Measurements from ENCODE around the gene PDE6B.
A peak's percentile ranks its signal among the peaks of the same experiment; 100 is the strongest.
"Not testable (repeated sequence)": the region's sequence is repeated elsewhere in the genome, so short reads cannot be mapped to it uniquely, and the experiment has no call there.

PDE6B gene

GRCh38 chr4:656436-657337 is 31.3 kb downstream of the PDE6B start:
- DNase-seq (ENCODE audit: low spot score), result no peak

GRCh38 chr4:657338-657833 is 32.0 kb downstream of the PDE6B start:
- DNase-seq (ENCODE audit: low spot score), result no peak

GRCh38 chr4:657834-658667 is 32.7 kb downstream of the PDE6B start:
- DNase-seq (ENCODE audit: low spot score), result no peak

- no peak for DNase-seq (ENCODE audit: low spot score)
These were observed 33.6 kb downstream of the PDE6B start for GRCh38 chr4:658681-659667.

GRCh38 chr4:659851-660250 is 34.5 kb downstream of the PDE6B start:
- DNase-seq (ENCODE audit: low spot score), result no peak

- DNase-seq (ENCODE audit: low spot score), result no peak
These were observed 35.0 kb downstream of the PDE6B start for GRCh38 chr4:660401-660800.

- no peak for DNase-seq (ENCODE audit: low spot score)
These were observed 35.9 kb downstream of the PDE6B start for GRCh38 chr4:661231-661630.

- no peak for DNase-seq (ENCODE audit: low spot score)
These were observed 36.7 kb downstream of the PDE6B start for GRCh38 chr4:661881-662761.

GRCh38 chr4:663046-663437 is 37.7 kb downstream of the PDE6B start:
- no peak for DNase-seq (ENCODE audit: low spot score)

- DNase-seq (ENCODE audit: low spot score), result no peak
These were observed 38.4 kb downstream of the PDE6B start for GRCh38 chr4:663438-664428.

- DNase-seq (ENCODE audit: low spot score), result no peak
These were observed 39.4 kb downstream of the PDE6B start for GRCh38 chr4:664713-665231.

GRCh38 chr4:665381-665750 is 40.0 kb downstream of the PDE6B start:
- DNase-seq (ENCODE audit: low spot score), result no peak

- peak; percentile 57 for DNase-seq (ENCODE audit: low spot score)
These were observed 40.5 kb downstream of the PDE6B start for GRCh38 chr4:665751-666435.

GRCh38 chr4:666436-666810 is 41.0 kb downstream of the PDE6B start:
- no peak for DNase-seq (ENCODE audit: low spot score)

- DNase-seq (ENCODE audit: low spot score), result no peak
These were observed 41.6 kb downstream of the PDE6B start for GRCh38 chr4:666822-667544.

GRCh38 chr4:667545-667925 is 42.2 kb downstream of the PDE6B start:
- DNase-seq (ENCODE audit: low spot score), result no peak

GRCh38 chr4:668219-668618 is 42.8 kb downstream of the PDE6B start:
- DNase-seq (ENCODE audit: low spot score), result not testable (repeated sequence)

Data from putamen (tissue), 1 donor.